Activated naive CD4-positive, alpha-beta T cell treated with anti-CD3 and anti-CD28 coated beads for 36 hours (primary cell): Measurements from ENCODE around the gene PAFAH1B1. TPM values are rescaled to one million over a fixed set of nuclear protein-coding genes. Genes with fewer than 3 reads are reported as not detected.
"Not testable (repeated sequence)": the region's sequence is repeated elsewhere in the genome, so short reads cannot be mapped to it uniquely, and the experiment has no call there.

Experiments used
- CTCF ChIA-PET: fragments of 350-600 bp; sonication (Branson Sonifier 250); formaldehyde crosslinking; loops from one replicate; lab custom pipeline; 2021; ENCODE audit warnings: antibody characterized with exemption; lab: Charles Lee
- DNase-seq: peaks from one replicate; pipeline ENCODE4 v3.0.0-alpha.2; 2020
- H3K27ac Mint-ChIP-seq: one replicate; pipeline ENCODE4 v1.8.0; 2021; ENCODE audit warnings: mild to moderate bottlenecking, mixed read lengths
- H3K27me3 Mint-ChIP-seq: one replicate; pipeline ENCODE4 v1.8.0; 2021; ENCODE audit warnings: low read depth, mixed read lengths
- H3K36me3 Mint-ChIP-seq: one replicate; pipeline ENCODE4 v1.8.0; 2021; ENCODE audit warnings: low read depth, mixed read lengths
- H3K4me1 Mint-ChIP-seq: one replicate; pipeline ENCODE4 v1.8.0; 2021; ENCODE audit warnings: low read depth, mixed read lengths
- H3K4me3 Mint-ChIP-seq: one replicate; pipeline ENCODE4 v1.8.0; 2021; ENCODE audit warnings: mild to moderate bottlenecking, moderate library complexity, mixed read lengths
- H3K9me3 Mint-ChIP-seq: one replicate; pipeline ENCODE4 v1.8.0; 2021; ENCODE audit warnings: mixed read lengths
- intact Hi-C: fragments of 100-400 bp; cut with micrococcal nuclease; formaldehyde crosslinking; loops from one replicate; pipeline ENCODE4 v1.15.1; 2023
- total RNA-seq, 2 experiments: library from RNA; stranded (reverse); gene quantifications; one replicate each; pipeline ENCODE4 v1.2.3, GENCODE V29; 2021

Gene PAFAH1B1
- total RNA-seq, 2 experiments from 2014 or later: 142 to 145 TPM

DNA sequence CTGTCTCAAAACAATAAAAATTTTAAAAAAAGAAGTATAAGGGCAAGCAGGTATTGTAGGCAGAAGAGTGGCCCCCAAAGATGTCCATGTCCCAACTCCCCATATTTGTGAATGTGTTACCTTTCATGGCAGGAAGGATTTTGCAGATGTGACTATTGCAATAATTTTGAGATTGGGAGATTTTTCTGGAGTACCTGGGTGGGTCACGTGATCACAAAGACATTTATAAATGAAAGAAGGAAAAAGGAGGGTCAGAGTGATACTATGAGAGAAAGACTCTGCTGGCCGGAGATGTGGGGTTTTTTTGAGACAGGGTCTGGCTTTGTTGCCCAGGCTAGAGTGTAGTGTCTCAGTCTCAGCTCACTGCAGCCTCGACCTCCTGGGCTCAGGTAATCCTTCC, 27.4 kb upstream of the PAFAH1B1 start:
- no peaks in the 10 kb centered on the region for H3K27me3 Mint-ChIP-seq
- H3K4me1 Mint-ChIP-seq: peaks cover 9% of the 10 kb centered on the region
- CTCF ChIA-PET: no interaction called here
- DNase-seq: no peak
- H3K27ac Mint-ChIP-seq: no peak overlapping the region
- no peaks in the 10 kb centered on the region for H3K36me3 Mint-ChIP-seq
- intact Hi-C loops: no loop called here
- peaks cover 2% of the 10 kb centered on the region for H3K9me3 Mint-ChIP-seq
- no peak overlapping the region for H3K4me3 Mint-ChIP-seq

DNA sequence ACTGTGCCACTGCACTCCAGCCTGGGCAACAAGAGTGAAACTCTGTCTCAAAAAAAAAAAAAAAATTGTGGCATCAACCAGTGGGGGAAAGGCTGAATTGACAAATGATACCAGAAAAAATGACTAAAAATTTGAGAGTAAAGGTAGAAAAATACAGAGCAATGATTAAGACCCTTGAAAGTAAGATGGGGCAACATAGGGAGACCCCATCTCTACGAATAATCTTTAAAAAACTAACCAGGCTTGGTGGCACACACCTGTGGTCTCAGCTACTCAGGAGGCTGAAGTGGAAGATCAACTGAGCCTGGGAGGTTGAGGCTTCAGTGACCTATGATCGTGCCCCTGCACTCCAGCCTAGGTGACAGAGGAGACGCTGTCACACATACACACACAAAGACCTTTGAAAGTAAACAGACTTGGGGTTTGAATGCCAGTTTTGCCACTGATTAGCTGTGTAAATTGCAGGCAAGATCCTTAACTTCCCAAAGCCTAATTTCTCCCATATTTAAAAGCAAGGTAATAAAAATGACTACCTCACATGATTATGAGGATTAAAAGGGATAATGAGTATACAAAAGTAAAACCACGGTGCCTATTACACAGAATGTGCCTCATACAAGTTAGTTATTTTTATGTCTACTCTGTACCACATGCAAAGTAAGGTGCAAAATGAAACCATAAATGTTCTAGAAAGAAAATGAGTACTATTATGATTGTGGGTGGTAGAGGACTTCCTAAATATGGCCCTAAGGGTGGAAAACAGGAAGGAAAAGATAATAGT, 21.7 kb upstream of the PAFAH1B1 start:
- Mint-ChIP-seq H3K4me3 (no peak overlapping the region), H3K27me3 (no peaks in the 10 kb centered on the region), H3K4me1 (peaks cover 6% of the 10 kb centered on the region), H3K27ac (no peak overlapping the region), H3K9me3 (no peaks in the 10 kb centered on the region), H3K36me3 (no peaks in the 10 kb centered on the region)
- DNase-seq: no peak
- CTCF ChIA-PET: interaction anchor here (0.6 kb wide), 1 partner anchor 189 kb away, joined by 3 read pairs; no protein-coding TSS in a partner anchor
- intact Hi-C loops: no loop called here

DNA sequence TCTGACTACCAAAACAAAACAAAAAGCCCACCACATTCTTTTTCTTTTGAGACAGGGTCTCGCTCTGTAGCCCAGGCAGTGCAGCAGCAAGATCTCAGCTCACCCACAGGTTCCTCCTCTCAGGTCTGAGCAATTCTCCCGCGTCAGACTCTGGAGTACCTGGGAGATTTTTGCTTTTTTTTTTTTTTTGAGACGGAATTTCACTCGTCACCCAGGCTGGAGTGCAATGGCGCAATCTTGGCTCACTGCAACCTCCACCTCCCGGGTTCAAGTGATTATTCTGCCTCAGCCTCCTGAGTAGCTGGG, 21.2 kb upstream of the PAFAH1B1 start:
- H3K27ac Mint-ChIP-seq, H3K4me1 Mint-ChIP-seq, intact Hi-C loops: not testable (repeated sequence)

DNA sequence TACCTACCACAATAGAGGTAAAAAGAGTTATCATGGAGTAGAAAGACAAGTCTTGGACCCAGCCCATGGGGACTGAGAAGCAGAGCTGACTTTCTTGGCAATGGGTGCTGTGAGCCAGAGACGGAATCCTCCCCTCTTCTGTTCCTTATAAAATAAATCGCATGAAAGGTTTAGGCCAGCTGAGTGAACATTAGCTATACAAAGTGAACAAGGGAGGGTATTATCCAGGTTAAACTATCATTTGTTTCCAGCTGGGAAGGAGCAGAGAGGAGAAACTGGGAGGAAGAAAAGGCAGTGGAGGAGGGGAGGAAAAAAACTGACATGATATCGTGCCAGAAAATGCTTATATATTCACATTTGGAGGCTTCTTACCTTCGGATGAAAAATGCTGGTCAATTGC, 13.3 kb upstream of the PAFAH1B1 start:
- Mint-ChIP-seq H3K27ac (no peak overlapping the region), H3K4me1 (no peaks in the 10 kb centered on the region), H3K27me3 (no peaks in the 10 kb centered on the region), H3K4me3 (no peak overlapping the region), H3K36me3 (no peaks in the 10 kb centered on the region), H3K9me3 (no peaks in the 10 kb centered on the region)
- CTCF ChIA-PET: interaction anchor here (1.5 kb wide), 1 partner anchor 96 kb away, joined by 4 read pairs; no protein-coding TSS in a partner anchor
- DNase-seq: no peak
- intact Hi-C loops: no loop called here

More for the DNA sequence above, 21.2 kb upstream of the PAFAH1B1 start:
- DNase-seq, H3K9me3 Mint-ChIP-seq, H3K36me3 Mint-ChIP-seq, CTCF ChIA-PET, H3K27me3 Mint-ChIP-seq, H3K4me3 Mint-ChIP-seq: not testable (repeated sequence)

DNA sequence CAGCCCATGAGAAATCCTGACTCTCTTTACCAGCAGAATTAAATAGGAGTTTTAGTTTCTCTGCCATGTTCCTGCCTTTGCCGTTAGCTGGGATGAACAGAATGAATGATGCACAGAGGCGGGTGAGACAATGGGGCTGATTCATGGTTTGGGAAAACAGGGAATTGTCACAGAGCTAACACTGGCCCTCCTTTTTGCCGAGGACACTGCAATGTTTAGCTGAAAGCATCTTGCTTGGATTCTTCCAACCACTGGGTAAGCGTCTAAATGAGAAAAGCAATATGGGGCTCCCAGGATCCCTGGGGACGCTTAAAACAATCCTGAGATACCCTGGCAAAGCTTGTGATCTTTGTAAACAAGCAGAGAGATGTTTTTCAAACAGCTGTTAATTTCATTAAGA, 12.8 kb upstream of the PAFAH1B1 start:
- Mint-ChIP-seq H3K4me1 (no peaks in the 10 kb centered on the region), H3K27ac (no peak overlapping the region), H3K9me3 (no peaks in the 10 kb centered on the region), H3K27me3 (no peaks in the 10 kb centered on the region), H3K4me3 (no peak overlapping the region), H3K36me3 (no peaks in the 10 kb centered on the region)
- no peak for DNase-seq
- CTCF ChIA-PET: interaction anchor here (1.5 kb wide), 1 partner anchor 95 kb away, joined by 4 read pairs; no protein-coding TSS in a partner anchor
- intact Hi-C loops: no loop called here

DNA sequence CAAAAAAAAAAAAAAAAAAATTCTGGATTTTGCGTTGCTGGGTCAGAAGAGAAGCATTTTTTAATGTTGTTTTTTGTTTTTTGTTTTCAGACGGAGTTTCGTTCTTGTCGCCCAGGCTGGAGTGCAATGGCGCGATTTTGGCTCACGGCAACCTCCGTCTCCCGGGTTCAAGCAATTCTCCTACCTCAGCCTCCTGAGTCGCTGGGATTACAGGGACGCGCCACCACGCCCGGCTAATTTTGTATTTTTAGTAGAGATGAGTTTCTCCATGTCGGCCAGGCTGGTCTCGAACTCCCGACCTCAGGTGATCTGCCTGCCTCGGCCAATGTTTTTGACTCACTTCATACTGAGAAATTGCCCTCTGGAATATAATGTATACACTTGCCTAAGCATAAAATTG, 11.0 kb upstream of the PAFAH1B1 start:
- no peaks in the 10 kb centered on the region for H3K27me3 Mint-ChIP-seq
- H3K36me3 Mint-ChIP-seq: no peaks in the 10 kb centered on the region
- intact Hi-C loops: no loop called here
- no peaks in the 10 kb centered on the region for H3K9me3 Mint-ChIP-seq
- H3K4me3 Mint-ChIP-seq: no peak overlapping the region
- DNase-seq: no peak
- H3K27ac Mint-ChIP-seq: no peak overlapping the region
- no peaks in the 10 kb centered on the region for H3K4me1 Mint-ChIP-seq
- CTCF ChIA-PET: interaction anchor here (0.6 kb wide), 1 partner anchor 24 kb away, joined by 3 read pairs; no protein-coding TSS in a partner anchor

DNA sequence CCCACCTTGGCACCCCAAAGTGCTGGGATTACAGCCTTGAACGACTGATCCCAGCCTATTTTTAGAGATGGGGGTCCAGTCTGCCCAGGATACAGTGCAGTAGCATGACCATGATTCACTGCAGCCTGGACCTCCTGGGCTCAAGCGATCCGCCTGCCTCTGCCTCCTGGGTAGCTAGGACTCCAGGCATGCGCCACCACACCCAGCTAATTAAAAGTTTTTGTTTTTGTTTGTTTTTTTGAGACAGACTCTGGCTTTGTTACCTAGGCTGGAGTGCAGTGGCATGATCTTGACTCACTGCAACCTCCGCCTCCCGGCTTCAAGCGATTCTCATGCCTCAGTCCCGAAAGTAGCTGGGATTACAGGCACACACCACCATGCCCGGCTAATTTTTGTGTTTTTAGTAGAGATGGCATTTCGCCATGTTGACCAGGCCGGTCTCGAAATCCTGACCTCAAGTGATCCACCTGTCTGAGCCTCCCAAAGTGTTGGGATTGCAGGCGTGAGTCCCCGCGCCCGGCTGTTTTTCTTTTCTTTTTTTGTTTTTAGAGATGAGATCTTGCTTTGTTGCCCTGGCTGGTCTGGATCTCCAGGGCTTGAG, 2.3 kb upstream of the PAFAH1B1 start:
- H3K9me3 Mint-ChIP-seq: no peaks in the 10 kb centered on the region
- CTCF ChIA-PET: no interaction called here
- H3K27me3 Mint-ChIP-seq: no peaks in the 10 kb centered on the region
- no peak for DNase-seq
- H3K4me3 Mint-ChIP-seq: no peak overlapping the region
- H3K4me1 Mint-ChIP-seq: peaks cover 17% of the 10 kb centered on the region
- no peak overlapping the region for H3K27ac Mint-ChIP-seq
- intact Hi-C loops: loop anchor here (5.0 to 10.0 kb wide), 2 partner anchors 224 to 1076 kb away; partner anchors contain the start of genes EMC6 and TAX1BP3
- H3K36me3 Mint-ChIP-seq: peaks cover 2% of the 10 kb centered on the region

DNA sequence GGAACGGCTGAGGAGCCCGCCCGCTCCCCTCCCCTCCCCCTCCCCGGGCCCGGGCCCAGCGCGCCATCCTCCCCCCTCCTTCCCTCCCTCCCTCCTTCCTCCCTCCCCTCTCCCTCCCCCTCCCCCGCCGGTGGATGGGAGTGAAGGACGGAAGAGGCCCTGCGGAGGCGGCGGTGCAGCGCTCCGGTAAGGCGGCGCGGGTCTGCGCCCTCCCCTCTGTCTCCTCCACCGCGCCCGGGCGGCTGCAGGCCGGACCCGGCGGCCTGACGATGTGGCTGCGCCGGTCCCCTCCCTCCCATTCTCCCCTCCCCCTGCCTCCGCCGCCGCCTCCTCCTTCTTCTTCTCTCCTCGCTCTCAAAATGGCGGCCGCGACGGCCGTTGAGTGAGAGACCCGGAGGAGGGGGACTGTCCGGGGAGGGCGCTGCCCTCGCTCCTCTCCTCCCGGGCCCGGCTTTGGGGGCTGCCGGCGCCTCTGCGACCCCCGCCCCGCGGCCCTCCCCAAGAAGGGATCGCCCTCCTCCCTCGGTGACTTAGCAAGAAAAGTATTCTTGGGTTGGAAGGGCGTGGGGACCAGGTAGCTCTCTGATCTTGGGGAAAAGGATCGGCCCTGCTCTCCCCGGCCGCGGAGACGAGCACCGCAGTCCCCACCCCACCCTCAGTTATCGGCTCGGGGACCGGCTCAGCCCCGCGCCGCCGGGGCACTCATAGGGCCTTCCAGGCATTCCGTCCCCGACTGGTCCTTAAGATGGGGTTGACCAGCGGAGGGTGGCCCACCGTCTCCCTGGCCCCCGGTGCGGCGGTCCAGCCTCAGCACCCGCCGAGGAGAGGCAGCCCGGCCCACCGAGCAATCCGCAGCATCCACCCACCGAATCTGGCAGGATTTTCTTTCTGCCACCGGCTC, 617 bp downstream of the PAFAH1B1 start:
- intact Hi-C loops: loop anchor here (1.0 to 10.0 kb wide), 6 partner anchors 81 to 1073 kb away; partner anchors contain the start of genes CLUH, EMC6, METTL16 and MNT
- no peaks in the 10 kb centered on the region for H3K9me3 Mint-ChIP-seq
- CTCF ChIA-PET: interaction anchor here (0.6 to 0.7 kb wide), 2 partner anchors 202 to 443 kb away, joined by 3 to 5 read pairs; no protein-coding TSS in a partner anchor
- peaks cover 6% of the 10 kb centered on the region for H3K36me3 Mint-ChIP-seq
- H3K4me3 Mint-ChIP-seq: peak overlapping the region; percentile 90
- DNase-seq: peak; percentile 87
- peak overlapping the region; percentile 92 for H3K27ac Mint-ChIP-seq
- H3K27me3 Mint-ChIP-seq: no peaks in the 10 kb centered on the region
- peaks cover 42% of the 10 kb centered on the region for H3K4me1 Mint-ChIP-seq

DNA sequence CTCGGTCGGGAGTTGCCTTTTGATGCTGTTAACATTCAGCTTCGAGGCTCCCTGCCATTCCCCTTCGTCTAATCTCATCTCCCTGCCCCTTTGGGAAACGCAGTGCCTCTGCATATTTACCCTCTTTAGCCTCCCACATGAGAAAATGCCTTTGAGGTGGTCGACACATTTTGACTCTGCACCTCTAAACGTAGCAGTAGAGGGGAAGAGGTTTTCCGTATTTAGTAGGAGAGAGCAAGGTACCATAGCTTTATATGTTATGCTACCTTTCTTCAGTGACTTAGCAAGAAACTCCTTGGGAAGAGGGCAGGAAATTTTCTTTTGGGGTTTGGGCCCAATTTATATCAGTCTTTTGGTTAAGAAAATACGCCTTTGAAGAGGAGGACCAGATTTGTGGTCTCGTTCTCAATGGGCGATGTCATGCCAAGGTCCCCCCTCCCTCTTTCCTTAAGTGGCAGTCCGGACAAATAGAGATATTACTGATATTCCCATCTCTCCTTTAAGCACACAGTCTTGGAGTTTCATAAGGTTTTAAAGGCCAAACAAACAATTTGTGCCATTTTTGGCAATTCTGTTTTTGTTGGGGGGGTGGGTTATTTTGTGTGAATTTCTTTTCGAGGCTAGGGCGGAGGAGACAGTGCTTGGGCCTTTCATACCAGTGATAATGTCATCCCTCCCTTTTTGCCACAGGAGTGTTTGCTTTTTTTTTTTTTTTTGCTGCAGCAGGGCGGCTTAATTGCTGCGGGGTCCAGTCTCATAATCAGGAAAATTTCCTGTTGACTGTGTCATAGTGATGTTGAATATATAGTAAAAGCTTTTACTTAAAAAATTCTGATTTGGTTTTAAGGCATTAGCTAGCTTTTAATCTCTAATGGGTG, 1.5 kb downstream of the PAFAH1B1 start:
- peaks cover 8% of the 10 kb centered on the region for H3K36me3 Mint-ChIP-seq
- peaks cover 49% of the 10 kb centered on the region for H3K4me1 Mint-ChIP-seq
- H3K4me3 Mint-ChIP-seq: peak overlapping the region; percentile 90
- DNase-seq: peak; percentile 33
- intact Hi-C loops: loop anchor here (1.0 to 10.0 kb wide), 5 partner anchors 80 to 1072 kb away; partner anchors contain the start of genes EMC6, METTL16, MNT and TAX1BP3
- H3K9me3 Mint-ChIP-seq: no peaks in the 10 kb centered on the region
- no peaks in the 10 kb centered on the region for H3K27me3 Mint-ChIP-seq
- H3K27ac Mint-ChIP-seq: peak overlapping the region; percentile 86
- CTCF ChIA-PET: interaction anchor here (0.6 kb wide), 1 partner anchor 444 kb away, joined by 5 read pairs; no protein-coding TSS in a partner anchor

DNA sequence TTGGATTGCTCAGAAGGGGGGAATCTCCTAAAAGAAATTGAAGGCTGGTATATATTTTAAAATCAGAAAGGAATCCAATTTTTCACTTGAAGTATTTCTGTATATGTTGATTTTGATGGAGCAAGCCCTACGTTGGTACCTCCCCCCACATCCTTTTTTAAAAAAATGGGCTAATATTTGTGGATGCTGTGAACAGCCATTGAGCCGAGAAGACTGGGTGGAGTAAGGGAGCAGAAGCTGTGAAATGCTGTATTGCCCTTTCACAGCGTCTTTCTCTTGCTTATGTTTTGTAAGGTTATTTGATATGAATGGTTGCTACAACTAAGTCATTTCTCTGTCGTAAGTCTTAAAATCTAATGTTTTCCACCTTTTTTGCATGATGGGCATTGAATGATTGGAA, 2.3 kb downstream of the PAFAH1B1 start:
- Mint-ChIP-seq H3K27ac (no peak overlapping the region), H3K36me3 (peaks cover 8% of the 10 kb centered on the region), H3K4me1 (peaks cover 50% of the 10 kb centered on the region), H3K27me3 (no peaks in the 10 kb centered on the region), H3K4me3 (peak overlapping the region; percentile 90), H3K9me3 (no peaks in the 10 kb centered on the region)
- DNase-seq: no peak
- intact Hi-C loops: loop anchor here (2.0 to 10.0 kb wide), 2 partner anchors 195 to 219 kb away; partner anchors contain the start of gene MNT
- CTCF ChIA-PET: no interaction called here

DNA sequence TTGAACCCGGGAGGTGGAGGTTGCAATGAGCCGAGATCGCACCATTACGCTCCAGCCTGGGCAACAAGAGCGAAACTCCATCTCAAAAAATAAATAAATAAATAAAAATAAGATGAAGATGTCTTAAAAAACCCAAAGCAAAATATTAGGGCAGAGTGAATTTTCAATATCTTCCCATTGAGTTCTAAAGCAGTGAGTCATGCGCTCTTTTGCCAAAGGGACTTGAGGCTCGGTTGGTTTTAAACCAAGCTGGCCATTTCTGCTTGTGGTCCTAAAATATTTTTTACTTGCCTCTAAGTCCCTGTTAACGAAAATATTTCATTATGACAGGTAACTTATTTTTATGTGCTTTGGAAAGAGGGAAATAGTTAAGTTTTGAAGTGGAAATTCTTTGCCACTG, 4.7 kb downstream of the PAFAH1B1 start:
- Mint-ChIP-seq H3K4me3 (no peak overlapping the region), H3K27me3 (no peaks in the 10 kb centered on the region), H3K27ac (no peak overlapping the region), H3K36me3 (peaks cover 8% of the 10 kb centered on the region), H3K4me1 (peaks cover 60% of the 10 kb centered on the region), H3K9me3 (no peaks in the 10 kb centered on the region)
- intact Hi-C loops: loop anchor here (10.0 kb wide), 1 partner anchor 217 kb away; no protein-coding TSS in a partner anchor
- CTCF ChIA-PET: no interaction called here
- no peak for DNase-seq
